HG03025 (cell line): Measurements from ENCODE around the gene SCAF8.

Experiments
- ATAC-seq: cut with Tn5 transposase; IDR thresholded peaks from one replicate; pipeline ENCODE4 v1.9.1; 2021; ENCODE audit warnings: mild to moderate bottlenecking, moderate library complexity; ENCODE audit not compliant: unreplicated experiment, low FRiP score

The SCAF8 gene

GRCh38 chr6:154822947-154823558 lies 89.8 kb downstream of the SCAF8 start:
- no peak for ATAC-seq

- no peak for ATAC-seq
Observed at GRCh38 chr6:154824076-154824475, 90.9 kb downstream of the SCAF8 start.

GRCh38 chr6:154829970-154830369 lies 96.8 kb downstream of the SCAF8 start:
- no peak for ATAC-seq

GRCh38 chr6:154830771-154831170 lies 97.6 kb downstream of the SCAF8 start:
- no peak for ATAC-seq

GRCh38 chr6:154835307-154835706 lies 102.1 kb downstream of the SCAF8 start:
- ATAC-seq = no peak

GRCh38 chr6:154839546-154839945 lies 106.3 kb downstream of the SCAF8 start:
- no peak for ATAC-seq

GRCh38 chr6:154840363-154840762 lies 107.1 kb downstream of the SCAF8 start:
- ATAC-seq = no peak

- ATAC-seq = no peak
Observed at GRCh38 chr6:154841109-154841508, 107.9 kb downstream of the SCAF8 start.

GRCh38 chr6:154842833-154843232 lies 109.6 kb downstream of the SCAF8 start:
- ATAC-seq = no peak

- ATAC-seq = no peak
Observed at GRCh38 chr6:154847318-154847717, 114.1 kb downstream of the SCAF8 start.

GRCh38 chr6:154848580-154848979 lies 115.4 kb downstream of the SCAF8 start:
- ATAC-seq = no peak

GRCh38 chr6:154849475-154849874 lies 116.3 kb downstream of the SCAF8 start:
- ATAC-seq = no peak

- ATAC-seq = no peak
Observed at GRCh38 chr6:154852687-154853086, 119.5 kb downstream of the SCAF8 start.

- ATAC-seq = no peak
Observed at GRCh38 chr6:154857529-154857928, 124.3 kb downstream of the SCAF8 start.

- no peak for ATAC-seq
Observed at GRCh38 chr6:154861825-154862224, 128.6 kb downstream of the SCAF8 start.

GRCh38 chr6:154862536-154862935 lies 129.3 kb downstream of the SCAF8 start:
- ATAC-seq = no peak

- no peak for ATAC-seq
Observed at GRCh38 chr6:154864066-154864430, 130.8 kb downstream of the SCAF8 start.

- no peak for ATAC-seq
Observed at GRCh38 chr6:154865291-154865690, 132.1 kb downstream of the SCAF8 start.

- no peak for ATAC-seq
Observed at GRCh38 chr6:154868143-154868594, 135.0 kb downstream of the SCAF8 start.

GRCh38 chr6:154872542-154873114 lies 139.4 kb downstream of the SCAF8 start:
- no peak for ATAC-seq

GRCh38 chr6:154873546-154873945 lies 140.3 kb downstream of the SCAF8 start:
- ATAC-seq = no peak

- ATAC-seq = no peak
Observed at GRCh38 chr6:154874773-154875592, 141.8 kb downstream of the SCAF8 start.
